Fibroblast of mammary gland (primary cell): ENCODE results near the gene USP20.

Experiments used
- DNase-seq: peaks from one replicate; pipeline ENCODE4 v3.0.0-alpha.2; 2010; ENCODE audit warnings: low read depth
- H3K4me3 ChIP-seq: 2 replicates; pipeline ENCODE4 v1.5.1; 2011; ENCODE audit warnings: low read depth, mild to moderate bottlenecking, low read length, moderate library complexity; ENCODE audit not compliant: control insufficient read depth
- CTCF ChIP-seq: conservative IDR thresholded peaks from 2 replicates; pipeline ENCODE4 v1.5.1; 2011; ENCODE audit warnings: low read depth, low read length, inconsistent platforms; ENCODE audit not compliant: control insufficient read depth, insufficient read depth

Gene USP20

GRCh38 chr9:129850821-129851550 is 15.7 kb downstream of the USP20 start:
- TF ChIP-seq CTCF = no peak
- no peak for DNase-seq

DNA sequence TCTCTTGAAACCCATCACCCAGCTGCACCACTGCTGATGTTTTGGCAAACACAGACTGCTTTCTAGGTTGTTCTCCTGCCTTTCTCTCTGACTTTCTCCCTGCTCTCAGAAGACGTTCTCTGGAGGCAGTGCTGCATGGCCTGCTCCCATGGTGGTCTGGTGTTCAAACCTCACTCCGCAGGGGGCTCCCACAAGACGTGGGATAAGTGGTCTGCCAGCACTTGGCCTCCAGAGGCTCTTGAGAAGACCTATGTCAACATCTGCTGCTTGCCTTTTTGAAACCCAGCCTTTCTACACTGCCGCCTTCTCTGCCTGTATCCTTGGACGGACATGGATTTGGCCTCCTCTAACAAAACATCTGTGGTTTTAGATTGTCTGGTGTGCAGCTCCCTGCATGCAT is 16.6 kb downstream of the USP20 start:
- H3K4me3 ChIP-seq = no peak overlapping the region
- DNase-seq = no peak
- no peak for TF ChIP-seq CTCF

More at GRCh38 chr9:129850821-129851550, 15.7 kb downstream of the USP20 start:
- H3K4me3 ChIP-seq = no peak overlapping the region

DNA sequence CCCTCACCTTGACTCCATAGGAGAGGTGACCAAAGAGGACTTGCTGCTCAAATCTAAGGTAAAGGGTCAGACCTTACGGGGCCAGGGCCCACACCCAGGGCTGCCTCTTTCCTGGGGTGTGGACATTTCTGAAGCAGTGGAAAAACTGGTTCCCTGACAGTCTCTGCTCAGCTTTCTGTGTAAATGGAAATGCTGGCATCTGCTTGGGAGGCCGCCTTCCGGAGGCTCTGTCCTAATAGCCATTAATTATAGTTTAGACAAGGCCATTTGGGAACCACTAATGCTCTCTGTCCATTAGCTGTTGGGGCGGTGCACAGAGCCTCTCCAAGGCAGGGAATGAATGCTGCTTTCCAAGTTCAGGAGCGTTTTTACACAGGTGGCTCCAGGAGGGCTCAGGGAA is 17.3 kb downstream of the USP20 start:
- H3K4me3 ChIP-seq = no peak overlapping the region
- no peak for TF ChIP-seq CTCF
- DNase-seq = no peak

- no peak for TF ChIP-seq CTCF
- DNase-seq = no peak
- H3K4me3 ChIP-seq = no peak overlapping the region
These were observed 18.4 kb downstream of the USP20 start for GRCh38 chr9:129853614-129854013.

DNA sequence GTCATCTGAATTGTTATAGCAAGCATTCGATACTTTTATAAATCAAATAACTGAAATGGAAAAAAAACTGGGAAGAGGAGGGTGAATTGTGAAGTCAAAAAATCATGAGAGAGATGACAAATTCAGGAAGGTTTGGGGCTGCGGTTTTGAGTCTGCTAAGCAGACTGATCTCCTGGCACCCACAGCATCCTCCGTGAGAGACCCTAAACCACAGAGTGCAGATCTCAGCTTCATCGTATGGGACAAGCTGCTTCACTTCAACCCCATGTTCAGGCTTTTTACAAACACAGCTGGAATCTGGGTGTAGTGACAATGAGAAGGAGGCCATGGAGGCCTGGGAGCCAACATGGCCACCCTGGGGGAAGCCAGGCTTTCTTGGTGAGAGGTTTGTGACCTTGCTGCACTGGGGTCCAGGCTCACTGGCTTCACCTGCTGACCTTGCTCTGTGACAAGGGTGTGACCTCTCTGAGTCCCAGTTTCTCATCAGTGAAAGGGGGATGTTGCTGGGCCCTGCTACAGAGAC is 19.4 kb downstream of the USP20 start:
- no peak overlapping the region for H3K4me3 ChIP-seq
- TF ChIP-seq CTCF = no peak
- no peak for DNase-seq

DNA sequence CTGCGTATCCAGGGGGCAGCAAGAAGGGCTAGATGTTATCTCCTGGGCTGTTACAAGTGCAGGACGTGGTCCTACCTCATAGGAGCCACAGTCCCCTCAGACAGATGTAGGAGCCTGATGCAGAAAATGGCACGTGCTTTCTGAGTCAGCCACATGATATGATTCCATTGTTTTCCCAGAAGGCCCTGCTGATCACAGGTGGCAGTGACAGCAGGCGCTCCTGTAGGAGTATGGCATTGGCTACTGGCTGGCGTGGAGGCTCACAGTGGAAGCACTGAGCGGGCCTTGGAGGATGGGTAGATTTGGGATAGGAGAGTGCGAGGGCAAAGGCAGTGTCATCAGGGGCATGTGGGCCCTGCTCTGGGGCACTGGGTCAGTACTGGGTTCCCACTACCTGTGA is 21.9 kb downstream of the USP20 start:
- no peak overlapping the region for H3K4me3 ChIP-seq
- DNase-seq = no peak
- no peak for TF ChIP-seq CTCF
